NCI-H526 treated with DMSO at 0.1 percent for 48 hours (cell line): ENCODE results near the gene ARMH3.
A peak's percentile ranks its signal among the peaks of the same experiment; 100 is the strongest.
"Not testable (repeated sequence)": the region's sequence is repeated elsewhere in the genome, so short reads cannot be mapped to it uniquely, and the experiment has no call there.

Experiments
- DNase-seq: peaks from one replicate; lab custom pipeline; 2025; lab: John Stamatoyannopoulos, UW

ARMH3 gene, protein sequence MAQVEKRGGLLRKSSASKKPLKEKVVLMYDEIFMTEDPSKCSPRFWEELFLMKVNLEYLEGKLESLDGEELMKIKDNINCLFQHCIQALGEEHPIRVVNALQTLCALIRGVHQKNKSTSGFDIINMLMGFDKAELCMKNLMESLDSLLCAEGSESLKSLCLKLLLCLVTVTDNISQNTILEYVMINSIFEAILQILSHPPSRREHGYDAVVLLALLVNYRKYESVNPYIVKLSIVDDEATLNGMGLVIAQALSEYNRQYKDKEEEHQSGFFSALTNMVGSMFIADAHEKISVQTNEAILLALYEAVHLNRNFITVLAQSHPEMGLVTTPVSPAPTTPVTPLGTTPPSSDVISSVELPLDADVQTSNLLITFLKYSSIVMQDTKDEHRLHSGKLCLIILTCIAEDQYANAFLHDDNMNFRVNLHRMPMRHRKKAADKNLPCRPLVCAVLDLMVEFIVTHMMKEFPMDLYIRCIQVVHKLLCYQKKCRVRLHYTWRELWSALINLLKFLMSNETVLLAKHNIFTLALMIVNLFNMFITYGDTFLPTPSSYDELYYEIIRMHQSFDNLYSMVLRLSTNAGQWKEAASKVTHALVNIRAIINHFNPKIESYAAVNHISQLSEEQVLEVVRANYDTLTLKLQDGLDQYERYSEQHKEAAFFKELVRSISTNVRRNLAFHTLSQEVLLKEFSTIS

DNA sequence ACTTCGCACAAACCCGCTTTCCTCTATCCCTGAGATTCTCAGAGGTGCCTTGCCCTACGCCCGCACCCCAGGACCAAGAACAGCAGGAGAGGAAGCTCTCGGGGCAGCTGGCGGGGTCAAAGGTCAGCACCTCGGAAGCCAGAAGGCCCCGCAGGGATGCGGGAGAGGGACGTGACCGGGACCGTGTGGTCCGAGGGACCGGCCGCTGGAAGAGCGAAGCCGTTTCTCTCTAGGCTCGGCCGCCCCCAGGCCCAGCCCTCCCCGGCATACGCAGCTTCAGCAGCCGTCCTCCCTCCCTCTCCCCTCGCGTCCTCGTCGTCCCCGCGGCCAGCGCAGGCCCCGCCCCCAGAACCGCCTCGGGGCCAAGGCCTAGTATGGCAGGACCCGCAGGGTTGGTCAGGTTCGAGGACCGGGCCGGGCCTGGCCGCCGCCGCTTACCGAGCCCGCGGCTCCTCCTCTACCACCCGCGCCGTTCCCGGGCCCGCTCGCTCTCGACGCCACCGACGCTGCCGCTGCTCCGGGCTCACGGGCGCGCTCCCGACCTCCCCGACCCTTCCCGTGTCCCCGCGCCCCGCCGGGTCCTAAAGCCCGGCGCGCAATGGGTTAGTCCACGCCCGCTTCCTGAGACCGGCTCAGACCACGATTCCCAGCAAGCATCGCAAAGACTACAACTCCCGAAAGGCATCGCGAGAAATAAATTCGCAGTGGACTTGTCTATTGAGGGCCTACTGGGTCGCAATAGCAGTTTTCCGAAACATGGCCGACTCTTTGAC lies at the start of gene ARMH3:
ARMH3 (minus strand) TSS at position 527 of the 773 bp plus-strand sequence. CDS start 16,059 bp downstream, outside the sequence.
- peak; percentile 87 for DNase-seq

DNA sequence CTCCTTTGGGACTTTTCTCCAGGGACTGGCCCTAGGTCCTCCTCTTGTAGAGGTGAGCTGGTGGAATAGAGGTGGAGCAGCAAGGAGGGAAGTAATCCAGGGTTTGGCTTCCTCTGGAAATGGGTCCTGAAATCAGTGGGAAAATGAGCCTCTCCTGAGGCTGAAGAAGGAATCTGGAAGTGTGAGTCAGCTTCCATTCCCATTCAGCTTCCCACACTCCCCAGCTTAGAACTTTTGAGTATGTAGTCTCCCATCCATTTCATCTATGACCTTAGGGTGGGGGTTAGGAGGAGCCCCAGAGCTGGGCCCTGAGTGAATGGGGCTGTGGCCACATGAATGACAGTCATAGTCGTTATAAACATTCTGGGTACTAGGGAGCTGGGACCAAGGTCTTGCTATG lies 46.4 kb upstream of the ARMH3 start:
- DNase-seq, result no peak

DNA sequence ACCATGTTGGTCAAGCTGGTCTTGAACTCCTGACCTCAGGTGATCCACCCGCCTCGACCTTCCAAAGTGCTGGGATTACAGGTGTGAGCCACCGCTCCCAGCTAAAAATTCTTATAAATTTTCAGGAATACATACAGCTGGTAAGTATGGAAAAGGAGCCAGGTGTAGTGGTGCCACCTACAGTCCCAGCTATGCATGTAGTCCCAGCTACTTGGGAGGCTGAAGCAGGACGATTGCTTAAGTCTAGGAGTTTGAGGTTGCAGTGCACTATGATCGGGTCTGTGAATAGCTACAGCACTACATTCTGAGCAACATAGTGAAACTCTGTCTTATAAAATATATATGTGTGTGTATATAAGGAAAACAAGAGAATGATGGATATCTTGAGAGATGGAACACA lies 45.2 kb upstream of the ARMH3 start:
- no peak for DNase-seq

DNA sequence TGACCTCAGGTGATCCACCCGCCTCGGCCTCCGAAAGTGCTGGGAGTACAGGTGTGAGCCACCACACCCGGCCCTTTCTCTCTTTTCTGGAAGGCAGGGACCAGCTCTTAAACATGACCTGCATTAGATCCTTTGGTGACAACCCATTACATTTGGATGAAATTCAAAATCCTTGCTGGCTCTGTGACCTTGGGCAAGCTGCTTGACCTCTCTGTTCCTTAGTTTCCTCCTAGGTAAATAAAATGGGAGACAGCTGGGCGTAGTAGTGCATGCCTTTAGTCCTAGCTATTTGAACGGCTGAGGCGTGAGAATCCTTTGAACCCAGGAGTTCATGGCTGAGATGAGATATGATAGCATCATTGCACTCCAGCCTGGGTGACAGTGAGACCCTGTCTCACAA lies 40.5 kb upstream of the ARMH3 start:
- DNase-seq, result no peak

DNA sequence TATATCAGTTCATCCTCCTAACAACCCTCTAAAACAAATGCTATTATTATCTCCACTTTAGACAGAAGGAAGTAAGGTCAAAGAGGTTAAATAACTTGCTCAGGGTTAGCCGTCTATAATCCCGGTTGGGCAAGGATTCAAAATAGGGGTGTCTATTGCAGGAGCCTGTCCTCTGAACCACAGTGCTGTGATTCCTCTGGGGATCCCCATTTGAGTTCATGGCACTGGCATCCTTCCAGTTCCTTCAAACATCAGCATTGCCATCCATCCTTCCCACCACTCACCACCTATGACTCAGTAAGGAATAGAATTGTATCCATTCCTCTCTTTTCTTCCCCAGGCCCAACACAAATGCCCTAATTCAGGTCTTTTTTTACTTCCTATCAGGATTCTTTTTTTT lies 34.8 kb upstream of the ARMH3 start:
- DNase-seq, result no peak

DNA sequence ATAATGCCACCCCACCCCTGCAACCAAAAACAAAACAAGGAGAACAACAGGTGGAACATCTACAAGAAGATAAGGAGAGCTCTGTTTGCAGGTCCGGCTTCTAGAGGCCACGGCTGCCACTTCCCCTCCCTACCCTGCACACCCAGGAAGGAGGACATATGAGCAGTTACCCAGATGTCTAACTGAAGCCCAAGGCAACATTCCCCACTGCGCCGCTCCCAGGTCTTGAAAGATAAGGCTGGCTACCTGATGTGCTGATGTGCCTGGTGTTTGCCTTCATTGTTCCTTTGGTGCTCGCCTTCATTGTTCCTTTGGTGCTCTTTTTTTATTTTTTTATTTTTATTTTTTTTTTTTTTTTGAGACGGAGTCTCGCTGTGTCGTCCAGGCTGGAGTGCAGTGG lies 30.2 kb upstream of the ARMH3 start:
- no peak for DNase-seq

DNA sequence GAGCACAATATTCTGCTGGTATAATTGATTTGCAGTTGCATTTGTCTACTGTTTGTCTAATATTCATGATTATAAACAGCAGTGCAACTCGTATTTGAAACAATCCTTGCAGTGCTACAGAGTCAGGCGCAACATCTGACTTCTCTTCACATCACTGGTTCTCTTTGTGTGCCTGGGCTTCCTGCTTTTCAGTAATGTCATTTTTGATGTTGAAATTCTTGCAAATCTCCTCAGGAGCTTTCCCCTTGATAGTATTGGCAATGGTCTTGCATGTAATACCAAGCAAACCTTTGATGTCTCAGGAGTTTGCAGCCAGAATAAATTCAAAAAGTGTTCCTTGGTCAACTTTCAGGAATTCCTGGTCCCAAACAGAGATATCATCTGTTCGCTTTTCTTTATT lies 29.4 kb upstream of the ARMH3 start:
- no peak for DNase-seq

DNA sequence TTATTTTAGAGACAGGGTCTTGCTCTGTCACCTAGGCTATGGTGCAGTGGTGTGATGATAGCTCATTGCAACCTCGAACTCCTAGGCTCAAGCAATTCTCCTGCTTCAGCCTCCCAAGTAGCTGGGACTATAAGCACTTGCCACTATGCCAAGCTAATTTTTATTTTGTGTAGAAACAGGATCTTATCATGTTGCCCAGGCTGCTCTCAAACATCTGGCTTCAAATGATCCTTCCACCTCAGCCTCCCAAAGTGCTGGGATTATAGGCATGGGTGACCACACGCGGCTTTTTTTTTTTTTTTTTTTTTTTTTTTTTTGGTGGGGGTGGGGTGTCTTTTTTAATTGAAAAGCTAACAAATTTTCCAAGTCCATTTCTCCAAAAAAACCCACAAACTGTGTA lies 27.6 kb upstream of the ARMH3 start:
- DNase-seq, result no peak

DNA sequence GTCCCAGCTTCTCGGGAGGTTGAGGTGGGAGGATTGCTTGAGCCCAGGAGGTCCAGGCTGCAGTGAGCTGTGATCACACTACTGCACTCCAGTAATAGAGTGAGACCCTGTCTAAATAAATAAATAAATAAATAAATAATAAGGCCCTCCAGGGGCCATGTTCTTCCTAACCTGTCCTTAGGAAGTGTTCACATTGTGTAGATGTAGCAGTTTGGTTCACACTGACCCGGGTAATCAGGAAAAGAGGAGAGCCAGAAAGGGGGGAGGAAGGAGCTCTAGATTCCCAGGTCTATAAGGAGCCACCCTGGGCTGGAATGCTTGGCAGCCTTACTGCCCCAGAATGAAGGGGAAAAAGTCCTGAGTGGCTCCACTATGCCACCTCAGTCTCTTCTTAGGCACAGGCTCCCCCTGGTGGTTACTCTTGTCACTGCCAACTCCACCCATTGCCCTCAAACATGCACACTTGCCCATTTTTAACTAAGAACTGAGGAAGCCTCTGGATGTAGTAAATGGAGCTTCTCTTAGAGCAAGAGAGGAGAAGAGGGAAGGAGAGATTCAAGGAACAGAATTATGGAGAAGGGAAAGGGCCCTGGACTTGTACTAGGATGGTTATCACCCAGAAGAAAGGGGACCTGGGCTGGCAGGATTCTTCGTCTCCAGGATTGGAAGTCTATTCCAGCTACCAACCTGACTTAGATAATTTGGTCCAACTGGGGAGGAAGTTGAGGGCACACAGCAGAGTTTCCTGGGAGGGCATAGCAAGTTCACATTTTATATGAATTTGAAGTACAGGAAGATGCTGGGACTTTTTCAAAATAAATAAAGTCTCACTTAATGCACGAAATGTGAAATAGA lies 16.9 kb upstream of the ARMH3 start:
- DNase-seq, result peak; percentile 12

DNA sequence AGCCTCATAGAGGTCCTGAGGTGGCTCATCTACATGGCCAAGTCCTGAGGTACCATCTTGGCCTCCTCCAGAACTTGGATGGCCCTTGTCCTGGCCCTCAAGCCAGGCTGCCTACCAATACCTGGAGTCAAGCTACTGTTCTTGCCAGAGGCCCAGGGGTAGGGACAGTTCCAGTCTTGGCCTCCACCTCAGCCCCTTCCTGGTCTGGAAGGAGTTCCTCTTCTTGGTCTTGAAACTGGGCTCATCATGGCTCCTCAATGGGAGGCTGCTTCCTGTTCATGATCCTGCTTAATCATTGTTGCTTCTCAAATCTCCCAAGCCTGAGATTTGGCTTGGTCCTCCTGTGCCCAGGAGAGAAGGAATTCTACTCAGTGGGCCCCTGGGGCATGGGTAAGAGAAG lies 13.1 kb upstream of the ARMH3 start:
- no peak for DNase-seq

DNA sequence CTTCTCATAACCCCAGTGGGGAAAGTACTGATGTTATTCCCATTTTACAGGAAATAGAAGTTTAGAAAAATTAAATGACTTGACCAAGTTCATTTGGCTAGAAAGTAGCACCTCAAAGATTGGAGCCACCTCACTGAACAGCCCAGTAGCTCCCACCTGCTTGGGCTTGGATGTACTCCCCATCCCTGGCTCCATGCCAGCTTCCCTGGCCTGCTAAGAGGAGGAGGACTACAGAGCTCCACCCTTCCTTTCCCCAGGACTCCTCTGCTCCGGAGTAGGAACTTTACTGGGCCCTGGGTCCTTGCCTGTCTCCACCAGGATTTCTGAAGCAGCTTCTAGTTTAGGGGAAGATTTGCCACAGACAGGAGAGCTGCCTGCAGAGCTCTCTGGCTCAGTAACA lies 12.2 kb upstream of the ARMH3 start:
- no peak for DNase-seq

DNA sequence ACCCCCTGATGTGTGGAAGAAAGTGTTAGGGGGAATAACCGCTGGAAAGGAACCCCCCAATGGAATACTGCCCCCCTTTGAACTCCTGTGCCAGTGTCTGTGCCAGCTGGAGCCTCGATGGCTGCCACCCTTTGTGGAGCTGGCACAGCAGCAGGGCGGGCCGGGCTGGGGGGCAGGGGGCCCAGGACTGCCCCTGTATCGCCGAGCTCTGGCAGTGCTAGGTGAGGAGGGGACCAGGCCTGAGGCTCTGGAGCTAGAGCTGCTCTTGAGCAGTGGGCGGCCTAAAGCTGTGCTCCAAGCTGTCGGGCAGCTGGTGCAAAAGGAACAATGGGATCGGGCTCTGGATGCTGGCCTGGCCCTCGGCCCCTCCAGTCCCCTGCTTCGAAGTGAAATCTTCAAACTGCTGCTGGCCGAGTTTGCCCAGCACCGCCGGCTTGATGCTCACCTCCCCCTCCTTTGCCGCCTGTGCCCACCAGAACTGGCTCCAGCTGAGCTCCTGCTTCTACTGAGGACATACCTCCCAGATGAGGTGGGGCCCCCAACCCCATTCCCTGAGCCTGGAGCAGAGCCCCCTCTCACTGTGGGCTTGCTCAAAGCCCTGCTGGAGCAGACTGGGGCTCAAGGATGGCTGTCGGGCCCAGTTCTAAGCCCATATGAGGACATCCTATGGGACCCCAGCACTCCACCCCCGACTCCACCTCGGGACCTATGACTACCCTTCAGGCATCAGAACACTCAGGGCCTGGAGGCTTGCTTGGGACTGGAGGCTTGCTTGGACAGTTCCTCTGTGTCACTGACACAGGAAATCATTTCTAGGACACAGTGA lies 11.3 kb upstream of the ARMH3 start:
- no peak for DNase-seq

DNA sequence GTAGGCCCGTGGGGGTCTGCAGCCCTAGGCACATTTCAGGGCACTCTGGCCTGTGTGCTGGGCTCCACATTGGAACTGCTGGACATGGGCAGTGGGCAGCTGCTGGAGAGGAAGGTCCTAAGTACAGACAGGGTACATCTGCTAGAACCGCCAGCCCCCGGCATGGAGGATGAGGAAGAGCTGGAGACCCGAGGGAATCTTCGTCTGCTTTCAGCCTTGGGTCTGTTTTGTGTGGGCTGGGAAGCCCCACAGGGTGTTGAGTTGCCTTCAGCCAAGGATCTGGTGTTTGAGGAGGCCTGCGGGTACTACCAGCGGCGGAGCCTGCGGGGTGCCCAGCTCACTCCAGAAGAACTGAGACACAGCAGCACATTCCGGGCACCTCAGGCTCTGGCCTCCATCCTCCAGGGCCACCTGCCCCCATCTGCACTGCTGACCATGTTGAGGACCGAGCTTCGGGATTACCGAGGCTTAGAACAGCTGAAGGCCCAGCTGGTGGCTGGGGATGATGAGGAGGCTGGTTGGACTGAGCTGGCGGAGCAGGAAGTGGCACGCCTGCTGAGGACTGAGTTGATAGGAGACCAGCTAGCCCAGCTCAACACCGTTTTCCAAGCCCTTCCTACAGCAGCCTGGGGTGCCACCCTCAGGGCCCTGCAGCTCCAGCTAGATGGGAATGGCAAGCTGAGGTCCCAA lies 10.6 kb upstream of the ARMH3 start:
- DNase-seq, result no peak

DNA sequence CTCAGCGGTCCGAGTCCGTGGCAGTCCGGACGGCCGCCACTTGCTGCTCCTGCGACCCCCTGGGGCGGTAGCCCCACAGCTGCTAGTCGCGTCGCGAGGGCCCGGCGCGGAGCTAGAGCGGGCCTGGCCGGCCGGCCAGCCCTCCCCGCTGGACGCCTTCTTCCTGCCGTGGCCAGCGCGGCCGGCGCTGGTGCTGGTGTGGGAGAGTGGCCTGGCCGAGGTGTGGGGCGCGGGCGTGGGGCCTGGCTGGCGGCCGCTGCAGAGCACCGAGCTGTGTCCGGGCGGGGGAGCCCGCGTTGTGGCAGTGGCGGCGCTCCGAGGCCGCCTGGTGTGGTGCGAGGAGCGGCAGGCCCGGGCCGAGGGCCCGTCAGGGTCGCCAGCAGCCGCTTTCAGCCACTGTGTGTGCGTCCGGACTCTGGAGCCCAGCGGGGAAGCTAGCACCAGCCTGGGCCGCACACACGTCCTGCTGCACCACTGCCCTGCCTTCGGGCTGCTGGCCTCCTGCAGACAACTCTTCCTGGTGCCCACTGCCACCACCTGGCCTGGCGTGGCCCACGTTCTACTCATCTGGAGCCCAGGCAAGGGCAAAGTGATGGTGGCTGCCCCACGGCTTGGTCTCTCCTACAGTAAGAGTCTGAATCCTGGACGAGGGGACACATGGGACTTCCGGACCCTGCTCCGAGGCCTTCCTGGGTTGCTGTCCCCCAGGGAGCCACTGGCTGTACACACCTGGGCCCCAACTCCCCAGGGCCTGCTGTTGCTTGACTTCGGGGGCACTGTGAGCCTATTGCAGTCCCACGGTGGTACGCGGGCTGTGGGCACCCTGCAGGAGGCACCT lies 9.8 kb upstream of the ARMH3 start:
- no peak for DNase-seq

DNA sequence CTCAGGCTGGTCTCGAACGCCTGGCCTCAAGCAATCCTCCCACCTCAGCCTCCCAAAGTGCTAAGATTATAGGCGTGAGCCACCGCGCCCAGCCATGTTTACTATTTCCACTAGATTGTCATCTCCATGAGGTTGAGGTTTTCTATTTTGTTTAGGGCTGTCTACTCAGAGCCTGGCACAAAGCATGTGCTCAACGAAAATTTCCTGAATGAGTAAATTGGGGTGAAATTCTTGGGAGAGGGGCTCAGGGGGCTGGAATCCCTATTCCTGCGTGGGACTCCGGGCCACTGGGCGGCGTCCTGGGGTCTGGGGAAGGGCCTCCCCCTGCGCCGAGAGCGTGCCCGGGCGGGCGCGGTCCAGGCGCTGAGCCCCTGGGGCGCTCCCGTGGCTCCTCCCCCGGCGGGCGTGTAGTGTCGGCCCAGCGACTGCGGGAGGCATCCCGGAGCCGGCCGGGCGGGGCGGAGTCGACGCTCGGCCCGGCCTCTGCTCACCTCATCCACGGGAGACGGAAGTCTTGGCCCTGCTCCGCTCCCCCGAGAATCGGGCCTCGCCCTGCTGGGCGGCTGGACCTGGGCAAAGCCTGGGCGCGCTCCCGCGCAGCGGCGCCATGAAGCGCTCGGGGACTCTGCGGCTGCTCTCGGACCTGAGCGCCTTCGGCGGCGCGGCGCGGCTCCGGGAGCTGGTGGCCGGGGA lies 9.0 kb upstream of the ARMH3 start, which contains the start of gene HPS6:
HPS6 (plus strand) TSS at position 482 of the 693 bp plus-strand sequence; CDS start at position 608, 126 bp downstream.
- peak; percentile 54 for DNase-seq

DNA sequence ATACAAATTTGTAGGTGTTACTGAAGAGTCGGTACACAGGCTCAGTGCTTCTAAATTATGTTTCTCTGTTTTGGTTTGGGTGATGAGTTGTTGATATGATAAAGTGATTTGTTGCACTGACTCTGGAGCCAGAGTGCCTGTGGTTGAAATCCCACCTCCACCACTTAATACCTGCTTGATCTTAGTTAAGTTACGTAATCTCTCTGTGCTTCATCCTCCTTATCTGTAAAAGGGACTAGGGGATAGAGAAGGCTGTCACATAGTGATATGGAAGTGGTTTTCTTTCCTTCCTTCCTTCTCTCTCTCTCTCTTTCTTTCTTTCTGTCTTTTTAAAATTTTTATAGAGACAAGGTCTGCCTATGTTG lies 8.5 kb upstream of the ARMH3 start:
- no peak for DNase-seq

DNA sequence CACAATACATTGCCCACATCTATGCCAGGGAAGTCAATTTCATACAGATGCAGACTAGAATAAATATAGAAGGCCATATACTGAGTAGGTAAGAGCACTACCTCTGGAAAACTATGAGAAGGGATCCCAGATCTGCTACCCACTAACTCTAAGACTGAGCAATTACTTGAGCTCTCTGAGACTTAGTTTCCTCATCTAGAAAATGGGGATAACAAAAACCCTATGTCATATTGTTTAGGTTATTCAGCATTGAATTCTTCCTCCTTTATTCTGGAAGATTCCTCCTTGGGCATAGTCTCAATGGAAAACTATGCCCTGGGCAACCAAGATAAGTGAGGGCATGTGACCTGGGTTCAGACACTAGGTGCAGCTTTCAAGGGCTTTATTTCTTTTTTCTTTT lies 4.0 kb upstream of the ARMH3 start:
- no peak for DNase-seq

DNA sequence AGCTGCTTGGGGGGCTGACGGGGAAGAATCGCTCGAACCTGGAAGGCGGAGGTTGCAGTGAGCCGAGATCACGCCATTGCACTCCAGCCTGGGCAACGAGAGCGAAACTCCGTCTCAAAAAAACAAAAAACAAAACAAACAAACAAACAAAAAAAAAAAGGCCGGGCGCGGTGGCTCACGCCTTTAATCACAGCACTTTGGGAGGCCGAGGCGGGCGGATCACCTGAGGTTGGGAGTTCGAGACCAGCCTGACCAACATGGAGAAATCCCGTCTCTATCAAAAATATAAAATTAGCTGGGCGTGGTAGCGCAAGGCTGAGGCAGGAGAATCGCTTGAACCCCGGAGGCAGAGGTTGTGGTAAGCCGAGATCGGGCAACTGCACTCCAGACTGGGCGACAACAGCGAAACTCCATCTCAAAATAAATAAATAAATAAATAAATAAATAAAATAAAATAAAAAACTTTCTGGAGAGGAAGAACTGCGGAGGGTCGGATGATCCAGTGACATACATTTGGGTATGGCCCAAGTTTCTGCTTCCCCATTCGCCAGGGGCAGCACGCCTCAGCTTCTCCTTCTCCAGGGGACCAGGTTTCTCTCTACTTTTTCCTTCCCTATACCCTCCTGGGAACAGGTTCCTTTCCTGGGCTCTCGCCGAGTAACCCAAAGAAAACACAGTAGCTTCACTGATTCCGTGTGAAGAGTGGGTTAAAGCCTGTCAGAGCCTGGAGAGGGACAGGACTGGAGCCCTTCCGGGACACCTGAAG lies 909 bp downstream of the ARMH3 start:
- DNase-seq, result not testable (repeated sequence)
